ENCODE measurements around the gene ZNF605.
"Not testable (repeated sequence)": the region's sequence is repeated elsewhere in the genome, so short reads cannot be mapped to it uniquely, and the experiment has no call there.

ZNF605 gene

DNA sequence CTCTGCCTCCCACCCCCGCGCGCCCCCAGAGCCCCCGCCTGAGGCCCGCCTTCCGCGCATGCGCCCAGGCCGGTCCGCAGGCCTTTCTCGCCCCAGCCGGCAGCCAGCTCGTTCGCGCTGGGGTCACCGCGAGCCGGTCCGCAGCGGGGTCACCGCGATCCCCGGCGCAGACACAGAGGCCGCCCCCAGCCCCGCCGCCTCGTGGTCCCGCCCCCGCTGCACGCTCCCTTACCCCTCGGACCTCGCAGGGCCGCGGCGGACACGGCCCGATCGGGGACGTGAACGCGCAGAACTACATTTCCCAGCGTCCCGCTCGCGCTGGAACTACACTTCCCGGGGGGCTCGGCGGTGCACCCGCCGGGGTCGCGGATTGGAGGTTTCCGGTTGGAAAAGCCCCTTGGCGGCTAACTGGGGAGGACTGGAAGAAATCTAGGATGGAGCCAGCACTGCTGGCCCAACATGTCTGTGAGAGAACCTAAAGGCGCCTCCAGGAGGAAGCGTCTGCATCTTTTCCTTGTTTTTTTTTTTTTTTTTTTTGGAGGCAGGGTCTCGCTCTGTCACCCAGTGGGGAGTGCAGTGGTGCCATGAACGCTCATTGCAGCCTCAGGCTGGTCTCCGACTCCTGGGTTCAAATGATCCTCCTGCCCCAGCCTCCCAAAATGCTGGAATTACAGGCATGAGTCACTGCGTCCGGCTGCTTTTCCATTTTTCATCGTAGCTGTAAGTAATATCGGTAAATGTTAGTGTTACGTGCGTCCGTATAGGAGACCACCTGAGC lies at the start of gene ZNF605:
TSS of gene ZNF605 (minus strand) at position 296 of the 778 bp plus-strand sequence. CDS start 10,671 bp downstream, outside the sequence.
- peak; percentile 31 for DNase-seq

DNA sequence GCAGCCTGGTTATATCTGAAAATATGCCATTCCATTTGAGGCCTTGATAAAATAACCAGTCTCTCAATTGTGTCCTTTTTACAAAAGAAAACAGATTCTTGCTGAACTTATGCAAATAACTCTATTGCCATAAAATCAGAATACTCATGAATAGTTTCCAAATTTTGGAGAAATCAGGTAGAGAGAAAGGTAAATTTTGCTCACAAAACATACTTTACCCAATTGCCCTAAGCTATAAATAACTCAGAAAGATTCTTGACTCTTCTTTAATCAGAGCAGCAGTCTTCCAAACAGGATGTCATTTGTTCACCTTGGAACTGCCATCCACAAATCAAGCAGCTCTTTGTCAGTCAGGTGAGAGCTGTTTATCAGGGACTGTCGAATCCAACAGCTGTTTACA lies 42.6 kb upstream of the ZNF605 start:
- DNase-seq: no peak

DNA sequence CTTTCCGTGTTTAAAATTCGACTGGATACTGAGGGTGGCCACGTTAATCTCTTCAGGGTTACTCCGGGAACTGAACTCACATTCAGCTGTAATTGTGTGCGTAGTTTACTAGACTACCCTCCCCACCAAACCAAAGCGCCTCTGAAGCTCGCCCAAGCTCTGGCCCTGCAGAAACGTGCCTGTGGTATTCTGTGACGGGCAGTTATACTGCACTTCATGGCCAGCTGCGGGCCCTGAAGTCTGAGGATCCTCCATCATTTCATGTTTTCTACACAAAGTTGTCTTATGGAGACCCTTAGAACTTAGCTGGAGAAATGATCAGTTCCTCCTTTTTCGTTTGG lies 30.7 kb upstream of the ZNF605 start:
- DNase-seq: no peak

DNA sequence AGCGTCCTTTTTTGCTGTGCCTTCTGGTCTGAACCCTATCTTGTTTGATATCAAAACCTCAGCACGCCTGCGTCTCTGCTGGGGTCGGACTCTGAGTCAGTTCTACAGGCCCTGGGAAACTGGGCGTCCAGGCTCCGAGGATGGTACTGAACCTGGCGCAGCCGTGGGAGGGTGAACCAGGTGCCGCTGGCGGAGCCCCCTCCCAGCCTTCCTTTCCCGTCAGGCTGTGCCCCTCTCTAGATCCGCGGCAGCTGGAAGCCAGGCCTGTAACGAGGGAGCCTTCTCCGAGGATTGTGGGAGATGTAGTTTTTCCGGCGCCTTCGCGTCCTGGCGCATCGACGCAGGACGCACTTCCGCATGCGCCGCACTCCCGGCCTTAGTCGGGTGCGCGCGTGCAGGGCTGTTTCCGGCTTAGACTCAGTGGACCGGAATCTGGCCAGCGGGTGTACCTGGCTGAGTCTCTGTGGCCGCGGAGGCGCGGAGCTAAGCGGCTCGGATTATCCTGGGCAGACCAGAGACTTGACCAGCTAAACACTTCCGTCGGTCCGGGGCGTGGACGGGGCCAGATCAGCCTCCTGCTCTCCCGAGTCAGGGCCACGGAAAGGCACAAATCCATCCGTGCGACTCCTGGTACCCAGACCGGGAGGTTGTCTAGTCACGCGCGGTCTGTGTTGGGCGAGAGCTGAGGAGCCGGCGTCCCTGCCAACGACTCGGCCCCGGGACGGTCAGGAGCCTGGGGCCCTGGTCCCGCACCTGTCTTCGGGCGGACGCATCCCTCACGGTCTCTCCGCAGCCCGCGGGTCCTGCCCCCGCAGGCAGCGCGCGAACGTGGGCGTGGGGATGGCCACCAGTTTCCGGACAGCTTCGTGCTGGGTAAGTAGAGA lies 30.1 kb upstream of the ZNF605 start, which contains the start of gene ZNF26:
TSS of gene ZNF26 (plus strand) at position 367 of the 884 bp plus-strand sequence. CDS start at position 841, 474 bp downstream.
- peak; percentile 93 for DNase-seq

DNA sequence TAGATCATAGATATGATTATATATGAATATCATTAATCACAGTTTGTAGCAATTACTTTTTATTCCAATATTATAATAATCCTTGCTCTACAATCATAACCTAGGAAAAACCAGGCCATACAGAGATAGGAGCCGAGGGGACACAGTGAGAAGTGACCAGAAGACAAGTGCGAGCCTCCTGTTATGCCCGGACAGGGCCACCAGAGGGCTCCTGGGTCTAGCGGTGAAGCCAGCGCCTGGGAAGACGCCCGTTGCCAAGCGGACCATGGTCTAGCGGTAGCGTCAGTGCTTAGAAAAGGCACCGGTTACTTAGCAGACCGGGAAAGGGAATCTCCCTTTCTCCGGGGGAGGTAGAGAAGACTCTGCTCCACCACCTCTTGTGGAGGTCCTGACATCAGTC lies 20.8 kb upstream of the ZNF605 start:
- DNase-seq: not testable (repeated sequence)

DNA sequence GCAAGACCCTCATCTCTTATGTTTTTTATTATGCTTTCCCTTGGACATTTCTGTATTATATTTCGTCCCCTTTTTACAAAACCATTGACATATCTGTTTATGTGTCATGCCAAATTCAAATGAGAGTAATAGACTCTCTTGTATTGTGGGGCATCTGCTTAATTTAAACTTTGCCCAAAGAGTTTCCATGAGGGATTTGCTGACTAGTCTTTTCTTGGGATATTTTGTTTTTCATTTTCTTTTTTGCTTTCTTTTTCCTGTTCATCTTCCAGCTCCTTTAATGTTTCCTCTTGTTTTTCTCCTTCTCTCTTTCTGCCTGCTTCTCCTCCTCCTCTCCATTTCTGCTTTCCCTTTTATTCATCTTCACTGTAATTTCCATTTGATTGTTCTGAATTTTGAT lies 16.3 kb upstream of the ZNF605 start:
- DNase-seq: no peak

DNA sequence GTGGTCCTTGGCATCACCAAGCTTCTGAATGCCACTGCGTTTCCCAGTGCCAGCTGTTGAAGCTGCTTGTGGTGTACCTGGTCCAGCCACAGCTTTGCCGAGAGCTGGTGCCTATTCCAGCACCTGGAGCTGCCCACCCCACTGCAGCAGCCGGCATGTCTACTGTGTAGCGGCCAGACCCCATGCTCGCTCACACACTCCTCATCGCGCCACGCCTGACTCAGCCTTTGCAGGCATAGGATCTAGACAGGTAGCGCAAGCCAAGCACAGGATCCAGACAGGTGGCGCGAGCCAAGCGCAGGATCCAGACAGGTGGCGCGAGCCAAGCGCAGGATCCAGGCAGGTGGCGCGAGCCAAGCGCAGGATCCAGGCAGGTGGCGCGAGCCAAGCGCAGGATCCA lies 11.6 kb upstream of the ZNF605 start:
- no peak for DNase-seq

DNA sequence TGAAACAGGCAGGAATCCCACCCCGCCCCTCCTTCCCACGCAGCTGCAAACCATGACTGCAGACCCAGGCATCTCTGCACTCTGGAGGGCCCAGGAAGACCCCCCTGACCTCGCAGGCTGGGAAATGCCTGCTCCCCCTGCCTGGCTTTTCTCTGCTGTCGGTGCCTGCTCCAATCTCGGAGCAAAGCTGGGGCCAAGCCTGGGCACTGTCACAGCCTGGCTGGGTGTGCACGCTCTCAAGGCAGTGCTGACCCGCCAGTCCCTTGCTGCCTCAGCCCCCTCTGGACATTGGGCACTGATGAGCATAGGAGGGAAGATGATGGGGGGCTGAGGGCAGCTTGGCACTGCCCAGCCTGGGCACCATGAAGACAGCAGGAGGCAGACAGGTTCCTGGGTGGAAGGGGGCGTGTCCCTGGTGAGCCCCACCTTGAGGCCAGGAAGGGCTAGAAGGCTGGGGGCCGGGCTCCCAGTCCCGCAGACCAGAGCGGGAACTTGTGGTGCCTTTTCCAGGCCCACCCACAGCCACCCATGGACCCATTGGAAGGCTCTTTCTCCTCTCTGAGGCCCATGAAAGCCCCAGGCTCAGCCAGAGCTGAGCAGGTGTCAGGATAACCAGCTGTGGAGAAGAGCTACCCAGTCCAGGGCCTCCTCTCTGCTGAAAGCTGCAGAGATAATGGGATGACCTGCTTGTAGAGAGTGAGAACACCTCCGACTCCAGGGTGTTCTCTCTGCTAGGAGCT lies 10.7 kb upstream of the ZNF605 start:
- no peak for DNase-seq

DNA sequence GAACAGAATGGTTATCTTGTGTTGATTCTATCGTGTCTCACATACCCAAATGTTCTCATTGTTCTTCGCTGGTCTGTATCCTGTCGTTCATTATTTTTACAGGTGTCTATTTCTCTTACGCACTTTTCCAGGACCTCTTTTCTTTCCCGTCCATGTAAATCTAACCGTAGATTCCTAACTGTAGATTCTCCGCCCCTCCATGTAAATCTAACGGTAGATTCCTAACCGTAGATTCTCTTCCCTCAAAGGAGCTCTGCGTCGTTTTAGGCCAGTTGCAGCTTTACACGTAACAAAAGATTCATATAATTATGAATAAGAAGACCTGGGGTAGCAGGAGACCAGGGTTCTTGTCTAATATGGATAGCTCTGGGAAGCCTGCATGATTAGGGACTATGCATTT lies 9.7 kb upstream of the ZNF605 start:
- DNase-seq: no peak

DNA sequence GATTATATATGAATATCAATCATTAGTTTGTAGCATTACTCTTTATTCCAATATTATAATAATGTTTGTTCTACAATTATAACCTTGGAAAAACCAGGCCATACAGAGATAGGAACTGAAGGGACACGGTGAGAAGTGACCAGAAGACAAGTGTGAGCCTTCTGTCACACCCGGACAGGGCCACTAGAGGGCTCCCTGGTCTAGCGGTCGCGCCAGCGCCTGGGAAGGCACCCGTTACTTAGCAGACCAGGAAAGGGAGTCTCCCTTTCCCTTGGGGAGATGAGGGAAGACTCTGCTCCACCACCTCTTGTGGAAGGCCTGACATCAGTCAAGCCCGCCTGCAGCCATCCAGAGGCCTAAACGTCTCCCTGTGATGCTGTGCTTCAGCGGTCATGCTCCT lies 7.8 kb upstream of the ZNF605 start:
- not testable (repeated sequence) for DNase-seq

DNA sequence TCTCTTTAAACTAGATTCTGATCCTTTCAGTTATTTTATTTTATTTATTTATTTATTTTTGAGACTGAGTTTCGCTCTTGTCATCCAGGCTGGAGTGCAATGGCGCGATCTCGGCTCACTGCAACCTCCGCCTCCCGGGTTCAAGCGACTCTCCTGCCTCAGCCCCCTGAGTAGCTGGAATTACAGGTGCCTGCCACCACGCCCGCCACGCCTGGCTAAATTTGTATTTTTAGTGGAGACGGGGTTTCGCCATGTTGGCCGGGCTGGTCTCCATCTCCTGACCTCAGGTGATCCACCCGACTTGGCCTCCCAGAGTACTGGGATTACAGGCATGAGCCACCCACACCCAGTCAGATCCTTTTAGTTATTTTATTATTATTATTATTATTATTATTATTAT lies 5.7 kb upstream of the ZNF605 start:
- DNase-seq: not testable (repeated sequence)

DNA sequence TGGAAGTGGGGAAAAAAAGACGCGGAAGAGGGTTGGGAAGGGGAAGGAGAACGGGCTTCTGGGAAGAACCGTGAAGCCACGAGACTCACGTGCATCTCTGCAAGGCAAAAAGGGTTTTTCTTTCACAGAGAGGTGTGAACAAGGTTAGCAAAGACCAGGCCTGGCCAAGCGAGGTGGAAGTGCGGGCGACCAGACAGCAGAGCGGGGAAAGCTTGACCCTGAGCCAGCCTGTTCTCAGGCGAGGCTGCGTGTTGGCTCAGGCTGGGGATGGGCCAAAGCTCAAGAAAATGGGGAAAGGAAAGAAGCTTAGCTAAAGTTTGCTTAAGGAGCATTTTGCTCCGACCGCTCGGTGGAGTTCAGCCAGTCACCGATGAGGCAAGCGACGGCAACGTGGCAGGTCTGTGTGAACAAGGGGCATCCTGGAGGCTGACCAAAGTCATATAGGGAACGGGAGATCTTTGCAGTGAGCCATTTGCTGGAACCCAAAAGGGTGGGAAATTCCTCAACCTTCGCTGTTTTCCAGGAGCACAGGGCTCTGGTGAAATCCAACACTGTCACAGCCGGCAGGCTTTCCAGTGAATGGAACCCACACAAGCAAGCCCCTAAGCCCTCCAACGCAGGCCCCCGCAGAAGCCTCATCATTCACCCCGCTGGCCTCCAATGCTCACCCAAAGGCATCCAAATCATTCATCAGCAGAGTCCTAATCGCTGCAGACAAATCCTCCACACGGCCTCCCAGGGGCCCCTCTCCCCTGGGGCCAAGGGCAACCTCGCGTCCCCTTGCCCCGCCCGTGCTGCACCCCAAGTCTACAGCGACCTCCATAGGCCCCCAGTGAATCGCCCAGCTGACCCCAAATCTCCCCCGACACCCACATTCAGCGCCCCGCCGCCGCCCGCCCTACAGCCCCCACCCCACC lies 754 bp downstream of the ZNF605 start:
- no peak for DNase-seq

DNA sequence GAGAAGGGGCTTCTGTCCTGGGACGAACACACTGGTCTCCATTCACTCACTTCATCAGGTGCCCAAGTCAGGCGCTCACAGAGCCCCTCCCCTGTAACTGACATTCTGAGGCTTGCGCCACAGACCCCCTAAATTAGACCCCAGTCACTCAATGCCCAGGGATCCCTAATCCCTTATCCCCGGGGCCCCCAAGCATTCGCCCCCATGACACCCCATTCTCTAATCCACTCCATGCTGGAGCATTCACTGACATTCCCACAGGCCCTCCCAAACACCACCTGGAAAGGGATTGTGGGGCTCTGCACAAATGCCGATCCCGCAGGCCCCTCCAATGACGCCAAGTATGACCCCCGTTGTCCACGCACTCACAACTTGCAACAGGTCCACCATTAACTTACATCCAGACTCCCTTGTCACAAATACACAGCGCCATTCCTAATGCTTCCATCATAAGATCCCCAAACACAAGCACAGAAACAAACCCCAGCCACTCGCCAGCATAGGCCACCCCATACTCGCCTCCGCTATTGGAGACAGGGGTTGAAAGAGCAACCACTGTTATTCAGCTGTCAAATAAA lies 1.5 kb downstream of the ZNF605 start:
- DNase-seq: no peak

DNA sequence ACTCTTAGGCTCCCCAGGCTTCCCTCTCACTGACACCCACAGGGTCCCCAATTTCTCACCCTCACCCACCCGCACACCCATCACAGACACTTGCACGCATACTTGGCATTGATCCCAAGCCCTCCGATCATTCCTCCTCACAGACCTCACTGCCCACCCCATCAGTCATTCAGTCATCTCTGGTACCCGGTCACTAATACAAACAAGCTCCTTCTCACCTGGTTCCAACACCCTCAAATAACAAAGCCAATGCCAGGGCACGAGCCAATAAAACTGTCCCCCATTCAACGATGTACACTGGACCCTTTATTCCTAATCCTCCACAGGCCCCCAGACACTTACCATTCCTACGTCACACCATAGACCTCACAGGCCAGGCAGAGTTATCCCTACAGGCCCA lies 2.3 kb downstream of the ZNF605 start:
- DNase-seq: no peak

DNA sequence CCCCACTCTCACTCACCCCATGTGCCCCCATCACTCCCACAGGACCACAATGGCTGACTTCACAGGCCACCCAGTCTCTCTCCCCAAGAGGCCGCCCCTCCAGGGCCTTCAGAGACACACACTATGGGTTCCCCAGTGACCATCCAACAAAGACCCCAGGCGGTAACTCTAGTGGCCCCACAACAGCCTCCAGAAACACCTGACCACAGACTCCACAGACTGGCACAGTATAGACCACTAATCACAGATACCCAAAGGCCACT lies 3.0 kb downstream of the ZNF605 start:
- DNase-seq: no peak

DNA sequence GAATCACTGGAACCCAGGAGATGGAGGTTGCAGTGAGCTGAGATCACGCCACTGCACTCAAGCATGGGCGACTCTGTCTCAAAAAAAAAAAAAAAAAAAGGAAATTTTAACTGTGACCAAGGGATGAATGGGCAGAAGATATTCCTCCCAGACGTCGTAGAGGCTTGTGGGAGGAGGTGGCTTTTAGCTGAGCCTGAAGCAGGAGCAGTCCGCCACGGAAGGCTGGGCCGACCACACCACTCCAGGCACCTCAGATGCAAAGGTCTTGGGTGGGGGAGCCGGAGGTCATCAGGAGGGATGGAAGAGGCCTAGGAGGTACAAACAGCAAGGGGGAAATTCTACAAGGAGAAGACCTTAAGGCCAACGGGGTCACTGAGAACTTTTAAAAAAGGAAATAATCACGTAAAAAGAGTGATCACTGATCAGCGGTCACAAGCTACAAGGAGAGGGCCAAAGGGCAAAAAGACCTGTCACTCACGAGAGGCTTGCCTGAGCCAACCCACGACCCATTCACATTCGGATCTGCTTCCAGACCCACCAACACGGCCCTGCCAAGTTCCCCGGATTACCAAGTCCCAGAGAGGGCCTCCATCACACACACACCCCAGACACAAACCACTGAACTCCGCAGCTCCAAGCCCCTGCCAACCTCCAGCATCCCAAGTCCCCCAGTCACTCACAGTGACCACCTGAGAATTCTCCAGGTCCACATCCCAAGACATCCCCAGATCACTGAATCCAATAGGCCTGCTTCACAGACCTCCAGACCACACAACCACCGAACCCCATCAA lies 3.5 kb downstream of the ZNF605 start:
- DNase-seq: no peak

DNA sequence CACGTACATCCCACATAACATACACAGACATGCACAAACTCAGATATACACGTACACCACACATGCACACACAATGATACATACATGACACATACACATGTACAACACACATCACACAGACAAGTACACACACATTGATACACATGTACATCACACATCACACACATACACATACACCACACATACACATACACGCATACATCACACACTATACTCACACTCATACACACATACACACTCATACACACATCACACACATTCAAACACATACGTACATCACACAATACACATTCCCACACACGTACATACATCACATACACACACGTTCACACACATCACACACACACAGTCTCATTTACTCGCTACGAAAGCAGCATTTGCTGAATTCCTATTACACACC lies 4.5 kb downstream of the ZNF605 start:
- no peak for DNase-seq

DNA sequence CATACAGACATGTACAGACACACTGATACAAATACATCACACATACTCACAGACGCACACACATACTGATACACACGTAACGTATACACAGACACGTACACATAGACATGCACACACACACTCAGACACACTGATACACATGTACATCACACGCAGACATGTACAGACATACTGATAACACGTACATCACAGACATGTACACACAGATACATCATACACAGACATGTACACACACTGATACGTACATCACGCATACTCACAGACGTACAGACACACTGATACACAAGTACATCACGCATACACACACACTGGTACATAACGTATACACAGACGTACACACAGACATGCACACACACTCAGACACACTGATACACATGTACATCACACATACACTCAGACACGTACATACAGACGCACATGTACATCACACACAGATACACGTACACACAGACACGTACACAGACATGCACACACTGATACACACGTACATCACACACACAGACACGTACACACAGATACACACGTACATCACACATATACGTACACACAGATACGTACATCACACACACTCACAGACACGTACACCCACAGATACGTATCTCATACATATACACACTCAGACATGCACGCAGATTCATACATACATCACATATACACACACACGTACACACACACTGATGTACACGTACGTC lies 5.1 kb downstream of the ZNF605 start:
- no peak for DNase-seq

DNA sequence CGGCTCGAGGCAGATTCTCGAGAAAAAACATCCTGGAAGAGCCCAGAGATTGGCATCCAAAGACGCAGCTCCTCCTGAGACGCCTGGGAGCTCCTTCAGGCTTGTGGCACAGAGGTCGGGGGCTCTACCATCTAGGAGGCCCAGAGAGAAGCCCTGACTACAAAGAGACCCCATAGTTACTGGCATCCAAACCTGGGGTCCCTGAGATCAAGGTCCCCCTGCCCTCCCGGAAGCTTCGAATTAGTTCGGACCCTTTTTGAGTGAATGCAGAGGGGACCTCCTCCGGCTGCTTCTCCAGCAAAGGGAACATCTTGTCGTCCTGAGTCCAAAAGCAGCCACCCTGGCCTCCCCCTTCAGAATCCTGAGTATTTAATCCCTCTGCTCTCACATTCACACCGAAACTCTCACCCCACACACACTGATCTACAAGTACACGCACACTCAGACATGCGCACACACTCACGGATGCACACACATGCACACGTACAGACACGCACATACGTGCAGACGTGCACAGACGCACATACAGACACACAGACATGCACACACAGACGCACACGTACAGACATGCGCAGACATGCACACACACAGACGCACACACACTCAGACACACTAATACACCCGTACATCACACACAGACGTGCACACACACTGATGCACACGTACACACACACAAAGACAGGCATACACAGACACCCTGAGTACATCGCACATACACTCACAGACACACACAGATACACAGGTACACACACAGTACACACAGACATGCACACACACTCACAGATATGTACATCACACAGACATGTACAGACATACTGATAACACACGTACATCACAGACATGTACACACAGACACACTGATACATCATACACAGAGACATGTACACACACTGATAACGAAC lies 5.9 kb downstream of the ZNF605 start:
- no peak for DNase-seq

Measured in DMS153 (cell line).